ENCODE results near the gene FUT7.
"Not testable (repeated sequence)": the region's sequence is repeated elsewhere in the genome, so short reads cannot be mapped to it uniquely, and the experiment has no call there.

The FUT7 gene

DNA sequence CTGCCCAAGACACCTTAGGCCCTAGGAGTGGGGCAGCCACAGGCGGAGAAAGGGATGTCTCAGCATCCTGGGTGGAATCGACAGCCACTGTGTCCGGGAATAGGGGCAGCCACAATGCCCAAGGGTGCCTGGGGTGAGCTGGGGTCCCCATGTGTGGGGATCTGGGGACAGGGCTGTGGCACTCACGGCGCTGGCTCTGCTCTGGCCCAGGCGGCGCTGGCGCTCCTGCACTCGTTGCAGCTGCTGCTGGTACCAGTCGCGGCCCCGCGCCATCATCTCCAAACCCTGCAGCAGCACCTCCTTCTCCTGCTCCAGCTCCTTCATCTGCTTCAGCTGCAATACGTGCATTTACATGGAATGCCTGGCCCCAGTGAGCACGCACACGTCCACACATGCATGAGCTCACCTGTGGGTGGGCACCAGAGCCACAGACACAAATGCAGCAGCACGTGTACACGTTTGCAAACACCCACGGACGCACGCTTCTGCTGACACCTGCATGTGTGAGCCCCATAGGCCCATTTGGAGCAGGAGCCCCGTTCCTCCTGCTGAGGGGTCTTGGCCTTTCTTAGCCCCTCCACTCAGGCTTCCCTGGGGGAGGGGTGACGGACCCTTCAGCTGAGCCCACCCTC is 33.6 kb upstream of the FUT7 start:
- no peak for DNase-seq

DNA sequence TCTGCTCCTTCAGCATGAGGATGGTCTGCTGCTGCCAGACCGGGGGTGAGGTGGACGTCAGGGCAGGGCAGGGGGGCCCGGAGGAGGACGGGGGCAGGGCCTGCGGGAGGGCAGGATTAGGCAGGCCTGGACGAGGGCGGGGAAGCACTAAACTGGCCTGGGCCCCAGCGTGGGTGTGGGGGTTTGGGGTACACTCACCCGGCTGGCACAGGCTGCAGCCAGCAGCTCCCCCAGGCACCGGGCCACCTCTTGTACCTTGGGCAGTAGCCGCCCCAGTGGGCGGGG is 32.9 kb upstream of the FUT7 start:
- no peak for DNase-seq

DNA sequence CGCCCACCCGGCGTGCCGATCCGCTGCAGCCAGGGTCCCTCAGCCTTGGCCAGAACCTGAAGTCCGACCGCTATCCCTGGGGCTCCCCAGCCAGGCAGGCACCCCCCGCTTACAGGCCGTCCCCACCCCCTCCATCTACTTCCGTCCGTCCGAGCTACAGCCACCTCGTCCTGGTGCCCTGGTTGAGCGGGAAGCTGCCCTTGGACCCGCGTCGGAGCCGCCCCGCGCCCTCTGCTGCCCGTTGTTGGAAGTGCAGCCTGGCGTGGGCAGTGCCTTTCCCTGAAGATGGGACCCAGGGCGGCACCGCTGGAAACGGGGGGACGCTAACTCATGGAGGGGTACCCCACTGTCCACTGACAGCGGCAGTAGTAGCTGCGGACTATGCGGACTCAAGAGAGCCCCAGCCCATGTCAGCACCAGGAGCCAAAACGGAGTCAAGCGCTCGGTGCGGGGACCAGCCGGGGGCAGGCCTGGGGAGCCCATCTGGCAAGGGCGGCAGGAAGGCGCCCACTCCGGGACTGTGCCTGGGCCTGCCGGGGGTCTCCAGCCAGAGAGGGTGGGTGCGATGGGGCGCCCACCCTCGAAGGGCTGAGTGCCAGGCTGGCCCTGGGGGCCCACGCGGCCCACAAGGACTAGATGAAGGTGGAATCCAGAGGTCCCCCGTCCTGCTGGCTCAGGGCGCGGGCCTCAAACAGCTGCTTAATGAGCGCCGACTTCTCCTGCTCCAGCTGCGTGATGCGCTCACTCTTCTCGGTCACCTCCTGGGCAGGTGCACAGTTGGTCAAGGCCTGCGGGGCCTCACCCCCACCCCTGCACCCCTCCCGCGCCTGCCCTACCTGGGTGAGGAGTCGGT is 32.4 kb upstream of the FUT7 start:
- no peak for DNase-seq

GRCh38 chr9:137063311-137064026 is 31.6 kb upstream of the FUT7 start:
- no peak for DNase-seq

DNA sequence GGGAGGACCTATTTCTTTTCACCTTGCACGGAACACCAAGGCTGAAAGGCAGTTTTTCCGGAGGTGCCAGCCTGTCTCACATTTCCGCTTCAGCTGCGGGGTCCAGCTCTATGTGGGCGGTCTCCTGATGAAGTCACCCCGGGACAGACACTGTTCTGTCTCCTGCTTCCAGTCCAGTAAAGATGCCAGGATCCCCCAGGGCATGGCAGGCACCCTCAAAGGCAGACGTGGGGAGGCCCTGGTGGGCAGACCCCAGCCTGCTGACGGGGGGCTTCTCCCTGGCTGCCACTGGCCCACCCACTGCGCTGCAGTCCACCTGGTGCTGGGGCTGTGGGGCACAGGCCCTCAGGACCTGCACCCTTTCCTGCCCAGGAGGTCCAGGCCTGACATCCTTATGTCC is 30.9 kb upstream of the FUT7 start:
- DNase-seq, result not testable (repeated sequence)

- no peak for DNase-seq
Observed at GRCh38 chr9:137062384-137062783, 30.5 kb upstream of the FUT7 start.

- no peak for DNase-seq
Observed at GRCh38 chr9:137058521-137059234, 26.8 kb upstream of the FUT7 start.

GRCh38 chr9:137057545-137057944 is 25.7 kb upstream of the FUT7 start:
- DNase-seq, result no peak

DNA sequence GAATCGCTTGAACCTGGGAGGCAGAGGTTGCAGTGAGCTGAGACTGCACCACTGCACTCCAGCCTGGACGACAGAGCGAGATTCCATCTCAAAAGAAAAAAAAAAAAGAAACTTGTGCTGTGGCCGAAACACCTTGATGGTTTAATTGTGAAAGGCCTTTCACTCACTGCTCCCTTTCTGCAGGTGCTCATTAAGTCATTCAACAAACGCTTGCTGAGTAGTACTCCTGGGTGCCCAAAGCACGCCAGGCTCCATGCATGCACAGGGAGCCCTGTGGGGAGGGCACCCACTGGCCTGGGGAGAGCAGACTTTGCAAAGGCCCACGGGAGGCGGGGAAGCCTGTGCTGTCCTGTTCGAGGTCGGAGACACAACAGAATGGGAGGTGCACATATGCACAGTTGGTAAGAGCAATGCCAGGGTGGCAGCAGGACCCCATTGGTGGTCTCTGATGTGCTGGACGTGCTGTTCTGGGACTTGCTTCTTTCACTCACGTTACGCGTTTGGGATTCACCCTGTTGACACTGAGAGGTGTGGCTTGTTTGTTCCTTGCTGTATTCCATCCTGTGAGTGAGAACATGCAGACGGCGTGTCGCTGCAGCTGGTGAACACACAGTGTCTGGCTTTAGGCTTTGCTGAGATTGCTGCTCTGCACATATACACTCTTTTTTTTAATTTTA is 25.0 kb upstream of the FUT7 start:
- no peak for DNase-seq

DNA sequence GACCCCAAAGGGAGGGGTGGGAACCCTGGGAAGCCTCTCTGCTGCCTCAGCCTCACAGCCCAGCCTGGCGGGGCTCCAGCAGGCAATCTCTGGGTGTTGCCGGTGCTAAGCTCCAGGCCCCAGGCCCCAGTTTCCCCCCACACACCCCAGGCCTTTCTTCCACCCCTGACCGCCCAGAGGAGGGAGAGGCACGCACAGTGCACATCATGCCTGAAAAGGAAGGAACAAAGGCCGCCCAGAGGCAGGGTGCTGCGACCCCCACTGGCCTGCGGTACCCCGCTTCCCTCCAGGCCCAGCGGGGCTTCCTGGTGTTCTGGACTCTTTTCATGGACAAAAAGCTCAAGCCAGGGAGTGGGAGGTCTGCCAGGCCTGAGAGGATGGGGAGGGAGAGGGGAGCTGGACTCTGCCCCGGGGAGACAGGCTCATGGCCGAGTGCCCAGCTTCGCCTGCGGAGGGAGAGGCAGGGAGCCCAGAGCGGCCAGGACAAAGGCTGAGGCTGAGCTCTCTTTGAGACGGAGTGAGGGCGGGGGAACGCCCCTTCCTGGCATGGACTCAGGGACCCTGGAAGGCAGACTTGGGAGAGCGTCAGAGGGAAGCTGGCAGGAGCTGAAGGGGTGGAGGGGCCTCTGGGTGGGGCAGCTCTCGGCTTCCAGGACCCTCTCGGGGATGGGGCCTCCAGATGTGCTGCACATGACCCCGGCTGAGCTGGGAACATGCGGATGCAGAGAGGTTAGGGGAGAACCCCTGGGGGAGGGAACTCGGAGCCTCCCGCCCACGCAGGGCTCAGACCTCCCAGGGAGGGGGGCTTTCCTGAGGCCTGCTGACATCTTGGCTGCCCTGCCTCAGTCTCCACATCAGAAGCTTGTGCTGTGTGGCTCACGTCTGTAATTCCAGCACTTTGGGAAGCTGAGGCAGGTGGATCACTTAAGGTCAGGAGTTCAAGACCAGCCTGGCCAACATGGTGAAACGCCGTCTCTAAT is 23.8 kb upstream of the FUT7 start:
- no peak for DNase-seq

GRCh38 chr9:137054932-137055384 is 23.1 kb upstream of the FUT7 start:
- DNase-seq, result no peak

DNA sequence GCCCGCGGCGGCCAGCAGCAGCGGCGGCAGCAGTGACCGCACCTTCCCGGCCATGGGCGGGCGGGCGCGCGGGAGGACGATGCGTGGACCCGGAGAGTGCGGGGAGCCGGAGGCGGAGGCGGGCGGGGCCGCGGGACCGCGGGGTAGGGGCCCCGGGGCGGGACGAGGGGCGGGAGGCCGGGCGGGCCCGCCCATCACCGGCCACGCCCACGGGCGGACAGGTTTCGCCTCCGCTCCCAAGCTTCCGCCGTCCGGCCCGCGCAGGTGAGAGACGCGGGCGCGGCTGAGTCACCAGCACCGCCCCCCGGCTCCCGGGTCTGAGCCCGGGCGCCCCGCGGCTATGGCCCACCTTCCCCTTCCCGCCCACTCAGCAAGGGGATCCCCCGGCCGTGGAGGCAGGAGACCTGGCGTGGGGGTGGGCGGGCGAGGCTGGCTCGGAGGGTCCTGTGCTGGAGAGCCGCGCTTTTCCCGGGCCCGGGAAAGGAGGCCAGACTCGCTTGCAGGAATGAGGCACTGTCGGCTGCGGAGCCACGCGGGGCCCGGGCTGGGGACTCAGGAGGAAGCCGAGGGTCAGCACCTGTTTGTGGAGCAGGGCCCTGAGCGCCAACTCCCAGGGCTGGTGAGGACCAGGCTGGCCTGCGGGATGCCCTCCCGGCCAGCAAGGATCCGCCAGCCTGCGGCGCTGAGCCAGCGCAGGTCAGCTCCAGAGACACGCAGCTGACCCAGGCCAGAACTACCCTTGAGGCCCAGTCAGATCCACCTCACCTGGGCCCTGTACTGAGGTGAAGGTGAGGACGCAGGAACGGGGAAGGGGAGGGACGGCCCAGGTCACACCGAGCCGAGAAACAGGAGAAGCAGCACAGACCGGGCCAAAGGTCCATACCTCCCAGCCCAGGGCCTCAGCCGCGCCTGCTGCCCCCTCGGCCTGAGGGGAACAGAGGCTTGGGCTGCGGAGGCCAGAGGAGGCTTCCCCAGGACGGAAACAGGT is 22.4 kb upstream of the FUT7 start, which contains the start of gene ENTPD2:
Gene ENTPD2, minus strand, starts transcription at position 118 of the 988 bp plus-strand sequence. Its CDS starts 64 bp downstream, at position 54.
- no peak for DNase-seq

DNA sequence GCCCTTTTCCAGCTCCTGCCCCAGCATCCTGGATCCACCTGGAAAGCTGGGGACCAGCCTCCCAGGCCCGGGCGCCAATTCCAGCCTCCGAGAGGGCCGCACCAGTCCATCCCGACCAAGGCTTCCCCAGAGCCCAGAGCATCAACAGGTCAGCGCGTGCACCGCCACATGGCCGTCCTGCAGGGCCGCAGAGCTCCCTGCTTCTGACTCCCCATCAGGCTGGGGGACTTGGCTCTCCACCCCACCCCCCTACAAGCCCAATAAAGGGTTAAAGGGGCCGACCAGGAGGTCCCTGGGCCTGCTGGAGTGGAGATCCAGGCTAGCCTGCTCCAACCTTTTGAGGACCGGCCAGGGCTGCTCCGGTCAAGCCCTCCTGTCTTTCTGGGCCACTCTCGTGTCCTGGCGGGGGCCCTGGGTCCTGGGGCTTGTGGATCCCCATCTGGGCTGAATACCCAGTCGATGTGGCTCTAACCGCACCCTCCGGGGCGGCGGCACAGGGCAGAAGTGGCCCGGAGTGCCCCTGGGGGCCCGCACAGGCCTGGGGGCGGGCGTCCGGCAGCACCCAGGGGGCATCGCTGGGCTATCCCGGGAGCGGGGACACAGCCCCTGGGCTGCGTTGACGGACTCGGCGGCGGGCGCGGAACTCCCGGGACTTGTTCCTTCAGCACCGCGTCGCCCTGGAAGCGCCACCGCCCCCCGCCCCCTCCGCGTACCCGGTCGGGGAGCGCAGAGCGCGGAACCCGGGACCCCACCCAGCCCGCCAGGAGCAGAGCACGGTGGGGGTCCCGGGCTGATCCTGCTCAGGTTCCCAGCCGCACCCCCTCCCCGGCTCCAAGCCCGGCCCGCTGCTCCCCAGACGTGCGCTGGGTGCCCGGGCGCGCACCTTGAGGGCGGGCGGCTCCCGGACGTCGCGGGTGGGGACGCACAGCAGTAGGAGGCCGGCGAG is 21.4 kb upstream of the FUT7 start:
- no peak for DNase-seq

- DNase-seq, result no peak
Observed at GRCh38 chr9:137052293-137052692, 20.4 kb upstream of the FUT7 start.

GRCh38 chr9:137051145-137051724 is 19.3 kb upstream of the FUT7 start:
- no peak for DNase-seq

GRCh38 chr9:137050570-137050969 is 18.7 kb upstream of the FUT7 start:
- DNase-seq, result no peak

DNA sequence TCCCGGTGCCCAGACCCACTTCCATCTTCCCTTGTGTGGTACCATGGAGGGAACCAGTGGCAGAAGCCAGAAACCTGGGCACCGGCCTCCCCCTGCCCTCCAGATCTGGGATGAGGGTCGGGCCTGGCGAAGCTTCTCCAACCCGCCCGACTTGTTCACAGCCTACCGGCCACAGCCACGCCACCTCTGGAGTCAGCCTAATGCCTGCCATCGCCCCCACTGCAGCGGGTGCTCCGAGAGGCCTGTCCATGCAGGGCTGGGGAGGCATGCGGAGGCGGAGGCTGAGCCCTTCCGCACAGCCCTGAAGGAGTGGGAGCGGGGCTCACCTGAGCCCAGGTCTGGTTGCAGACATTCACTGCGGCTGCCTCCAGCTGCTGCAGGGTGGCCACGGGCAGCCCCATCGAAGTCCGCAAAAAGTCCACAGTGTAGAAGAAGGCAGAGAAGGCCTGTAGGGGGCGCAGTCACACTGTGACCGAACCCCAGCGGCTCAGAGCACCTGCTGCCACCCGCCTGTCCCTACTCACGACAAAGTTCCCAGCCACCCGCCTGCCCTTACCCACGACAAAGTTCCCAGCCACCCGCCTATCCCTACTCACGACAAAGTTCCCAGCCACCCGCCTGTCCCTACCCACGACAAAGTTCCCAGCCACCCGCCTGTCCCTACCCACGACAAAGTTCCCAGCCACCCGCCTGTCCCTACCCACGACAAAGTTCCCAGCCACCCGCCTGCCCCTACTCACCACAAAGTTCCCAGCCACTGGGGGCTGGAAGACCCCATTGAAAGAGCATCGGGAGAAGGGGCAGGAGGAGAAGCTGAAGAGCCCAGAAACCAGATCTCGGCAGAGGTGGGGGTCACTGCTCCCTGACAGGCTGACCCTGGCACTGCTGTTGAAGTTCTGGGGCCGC is 17.9 kb upstream of the FUT7 start:
- DNase-seq, result peak; percentile 36

Measured in NCI-H1694 (cell line).